ENCODE measurements around the gene TTC7B.

- no peak for TF ChIP-seq CTCF (IDR thresholded peaks at IDR 0.05)
- TF ChIP-seq POLR2A (IDR thresholded peaks at IDR 0.05) = no peak
- no peak for TF ChIP-seq EP300 (IDR thresholded peaks at IDR 0.05; ENCODE audit: low read depth)
- no peak for TF ChIP-seq POLR2AphosphoS5 (IDR thresholded peaks at IDR 0.05)
Measured at GRCh38 chr14:90625445-90625844, 190.8 kb downstream of the TTC7B start.
